Small intestine (tissue), 7 donors: ENCODE data around the gene DLX4. TPM values are rescaled to one million over a fixed set of nuclear protein-coding genes. Genes with fewer than 3 reads are reported as not detected.

Experiments used
- DNase-seq, 2 donors: peaks; one replicate each; pipeline versions ENCODE4 v3.0.0 to v3.0.0-alpha.2; 2013
- FAIRE-seq: peaks from 2 replicates; lab custom pipeline; 2012; peaks lifted over from hg19 to GRCh38; lab: Jason Lieb, UNC
- H3K27ac ChIP-seq, 3 donors: one replicate each; pipeline ENCODE4 v1.5.1; 2013; ENCODE audit warnings: low read length in 2 of 3, mild to moderate bottlenecking in 2 of 3, control low read depth in 1 of 3, inconsistent platforms in 1 of 3, low read depth in 1 of 3, moderate library complexity in 1 of 3
- H3K27me3 ChIP-seq, 3 donors: one replicate each; pipeline ENCODE4 v1.6.1; 2013; ENCODE audit warnings: low read length in 3 of 3, inconsistent platforms in 1 of 3; ENCODE audit not compliant: control insufficient read depth in 3 of 3, insufficient read depth in 3 of 3
- H3K36me3 ChIP-seq, 3 donors: one replicate each; pipeline ENCODE4 v1.6.1; 2013; ENCODE audit warnings: low read length in 3 of 3, inconsistent platforms in 1 of 3, low read depth in 1 of 3, mild to moderate bottlenecking in 1 of 3, moderate library complexity in 1 of 3; ENCODE audit not compliant: control insufficient read depth in 3 of 3, insufficient read depth in 2 of 3
- H3K4me1 ChIP-seq, 3 donors: one replicate each; pipeline ENCODE4 v1.6.1; 2013; ENCODE audit warnings: low read length in 2 of 3, inconsistent platforms in 1 of 3, low read depth in 1 of 3, mild to moderate bottlenecking in 1 of 3, moderate library complexity in 1 of 3; ENCODE audit not compliant: control insufficient read depth in 3 of 3, insufficient read depth in 2 of 3
- H3K4me3 ChIP-seq, 3 donors: one replicate each; pipeline ENCODE4 v1.5.1; 2013; ENCODE audit warnings: low read length in 3 of 3, control low read depth in 1 of 3, inconsistent platforms in 1 of 3, low read depth in 1 of 3, mild to moderate bottlenecking in 1 of 3, moderate library complexity in 1 of 3
- H3K9me3 ChIP-seq, 2 donors: one replicate each; pipeline ENCODE4 v1.6.1; 2013; ENCODE audit warnings: low read depth in 1 of 2, low read length in 1 of 2; ENCODE audit not compliant: control insufficient read depth in 2 of 2, insufficient read depth in 1 of 2
- WGBS, 3 donors: extraction: QIAGEN DNeasy Blood & Tissue Kit; methylation state at CpG; one replicate each; pipeline ENCODE4 v1.1.7; 2013; 5-methylcytosine and 5-hydroxymethylcytosine counted together
- polyA plus RNA-seq, 4 donors: library from polyadenylated mRNA; stranded (reverse) in 3 of 4; unstranded in 1 of 4; fragments of 200-250 nt in 3 of 4; fragments of 120-200 nt in 1 of 4; gene quantifications; one replicate each; pipeline versions ENCODE4 v1.2.1 to v1.2.3, GENCODE V29; 2013
- donor health status: healthy with polysubstance abuse.
- donor health status: control.
- donor health status: control.
- donor health status: Bipolar disorder and iron deficiency.
- donor health status: healthy.

DLX4 gene
- polyA plus RNA-seq, 4 donors = 1.3 to 4.0 TPM; not detected in 2

DNA sequence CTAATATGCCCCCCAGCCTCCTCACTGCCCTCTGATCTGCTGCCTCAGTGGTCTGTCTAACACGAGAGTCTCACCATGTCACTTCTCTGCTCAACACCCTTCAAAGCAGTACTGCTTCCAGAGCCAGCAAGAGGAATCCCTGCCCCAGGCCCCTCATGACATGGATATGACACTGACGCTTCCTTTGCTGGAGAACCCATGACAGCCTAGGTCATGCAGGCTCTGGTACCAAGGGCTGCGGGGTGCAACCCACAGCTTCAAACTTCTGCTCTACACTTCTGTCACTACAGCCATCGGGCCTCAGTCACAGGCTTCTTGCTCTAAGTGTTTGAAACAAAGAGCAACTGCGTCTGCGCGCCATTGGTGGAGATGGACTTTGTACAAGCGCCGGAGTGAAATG is 32.6 kb upstream of the DLX4 start:
- 61 to 89% (median 75%) methylated on average over 9 of the region's 9 CpGs for WGBS, 3 donors
- Histone ChIP-seq H3K4me3 (no peak overlapping the region), H3K36me3 (peaks cover 0 to 2% (median 0%) of the 10 kb centered on the region in 3 donors), H3K27ac (no peak overlapping the region), H3K4me1 (peaks cover 0 to 22% (median 0%) of the 10 kb centered on the region in 3 donors), H3K9me3 (no peaks in the 10 kb centered on the region), H3K27me3 (peaks cover 0 to 6% (median 3%) of the 10 kb centered on the region in 3 donors)
- no peak for FAIRE-seq
- DNase-seq = peak in 1 of 2 donors; percentile 28

GRCh38 chr17:49939318-49939717 is 29.7 kb upstream of the DLX4 start:
- DNase-seq = peak; percentile 16 to 69
- no peak overlapping the region for H3K27ac ChIP-seq

DNA sequence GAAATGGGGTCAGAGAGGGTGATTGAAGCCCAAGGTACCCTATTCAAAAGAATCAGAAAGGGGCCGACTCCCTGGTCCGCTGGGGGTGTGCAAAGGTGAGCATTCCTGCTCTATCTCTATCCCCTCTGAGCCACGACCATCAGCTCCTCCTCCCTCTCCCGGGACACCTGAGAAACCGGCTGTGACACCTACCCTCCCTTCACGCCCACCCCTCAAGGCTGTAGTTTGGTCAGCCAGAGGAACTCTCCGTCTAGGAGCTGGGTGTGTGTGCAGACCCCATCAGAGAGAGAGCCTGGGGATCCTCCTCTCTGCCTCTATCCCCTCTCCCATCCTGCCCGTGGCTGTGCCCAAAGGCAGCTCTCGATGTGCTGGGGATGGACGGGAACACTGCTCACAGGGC is 27.6 kb upstream of the DLX4 start:
- 55 to 59% (median 58%) methylated on average over 10 of the region's 10 CpGs for WGBS, 3 donors
- FAIRE-seq (no peak), DNase-seq (no peak)
- Histone ChIP-seq H3K4me3 (no peak overlapping the region), H3K27ac (no peak overlapping the region), H3K9me3 (no peaks in the 10 kb centered on the region), H3K36me3 (peaks cover 0 to 2% (median 0%) of the 10 kb centered on the region in 3 donors), H3K27me3 (peaks cover 0 to 25% (median 13%) of the 10 kb centered on the region in 3 donors), H3K4me1 (peaks cover 0 to 8% (median 0%) of the 10 kb centered on the region in 3 donors)

More at GRCh38 chr17:49939318-49939717, 29.7 kb upstream of the DLX4 start:
- Histone ChIP-seq H3K36me3 (peaks cover 0 to 2% (median 0%) of the 10 kb centered on the region in 3 donors), H3K27me3 (peaks cover 0 to 22% (median 10%) of the 10 kb centered on the region in 3 donors), H3K4me3 (no peak overlapping the region), H3K4me1 (peaks cover 0 to 14% (median 0%) of the 10 kb centered on the region in 3 donors), H3K9me3 (no peaks in the 10 kb centered on the region)
- WGBS, 3 donors = 24 to 35% (median 33%) methylated on average over 7 of the region's 7 CpGs
- FAIRE-seq = no peak

- 83 to 87% (median 86%) methylated on average over 5 of the region's 5 CpGs for WGBS, 3 donors
- H3K4me3 ChIP-seq = no peak overlapping the region
- no peak overlapping the region for H3K27ac ChIP-seq
- FAIRE-seq = no peak
- H3K4me1 ChIP-seq = peaks cover 0 to 8% (median 0%) of the 10 kb centered on the region in 3 donors
- H3K9me3 ChIP-seq = no peaks in the 10 kb centered on the region
- no peak for DNase-seq
- peaks cover 0 to 28% (median 16%) of the 10 kb centered on the region in 3 donors for H3K27me3 ChIP-seq
- no peaks in the 10 kb centered on the region for H3K36me3 ChIP-seq
These were observed 26.0 kb upstream of the DLX4 start for GRCh38 chr17:49942947-49943346.

GRCh38 chr17:49944273-49944870 is 24.6 kb upstream of the DLX4 start:
- 21 to 25% (median 24%) methylated on average over 26 of the region's 26 CpGs for WGBS, 3 donors
- no peaks in the 10 kb centered on the region for H3K36me3 ChIP-seq
- H3K4me1 ChIP-seq = peaks cover 0 to 3% (median 0%) of the 10 kb centered on the region in 3 donors
- no peak overlapping the region for H3K27ac ChIP-seq
- peak in 1 of 2 donors; percentile 60 for DNase-seq
- H3K9me3 ChIP-seq = no peaks in the 10 kb centered on the region
- H3K27me3 ChIP-seq = peaks cover 0 to 25% (median 16%) of the 10 kb centered on the region in 3 donors
- no peak overlapping the region for H3K4me3 ChIP-seq
- no peak for FAIRE-seq

DNA sequence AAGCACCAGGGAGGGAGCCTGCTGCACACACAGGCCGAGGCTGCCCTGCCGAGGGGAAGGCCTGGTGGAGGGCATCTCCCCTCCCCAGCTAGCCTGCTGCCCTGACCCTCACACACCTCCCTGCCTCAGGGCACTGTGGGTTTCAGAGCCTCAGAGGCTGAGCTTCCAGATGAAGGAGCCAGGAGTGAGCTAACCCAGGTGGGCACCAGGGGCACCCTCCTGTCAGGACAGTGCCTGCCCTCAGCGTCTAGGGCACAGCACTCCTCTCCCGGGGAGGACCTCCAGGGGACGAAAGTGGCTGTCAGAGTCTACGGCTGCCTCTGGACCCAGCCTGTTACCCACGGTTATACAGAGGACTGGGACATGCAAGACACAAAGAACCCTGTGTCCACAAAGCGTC is 22.8 kb upstream of the DLX4 start:
- WGBS, 3 donors = 70 to 85% (median 72%) methylated on average over 6 to 8 of the region's 8 CpGs
- Histone ChIP-seq H3K36me3 (no peaks in the 10 kb centered on the region), H3K4me3 (no peak overlapping the region), H3K27ac (no peak overlapping the region), H3K4me1 (peaks cover 0 to 3% (median 0%) of the 10 kb centered on the region in 3 donors), H3K27me3 (peaks cover 0 to 32% (median 17%) of the 10 kb centered on the region in 3 donors), H3K9me3 (no peaks in the 10 kb centered on the region)
- FAIRE-seq = no peak
- no peak for DNase-seq

- WGBS, 3 donors = 59 to 78% (median 77%) methylated on average over 10 to 11 of the region's 11 CpGs
- FAIRE-seq = no peak
- no peak overlapping the region for H3K27ac ChIP-seq
These were observed 21.9 kb upstream of the DLX4 start for GRCh38 chr17:49946964-49947584.

DNA sequence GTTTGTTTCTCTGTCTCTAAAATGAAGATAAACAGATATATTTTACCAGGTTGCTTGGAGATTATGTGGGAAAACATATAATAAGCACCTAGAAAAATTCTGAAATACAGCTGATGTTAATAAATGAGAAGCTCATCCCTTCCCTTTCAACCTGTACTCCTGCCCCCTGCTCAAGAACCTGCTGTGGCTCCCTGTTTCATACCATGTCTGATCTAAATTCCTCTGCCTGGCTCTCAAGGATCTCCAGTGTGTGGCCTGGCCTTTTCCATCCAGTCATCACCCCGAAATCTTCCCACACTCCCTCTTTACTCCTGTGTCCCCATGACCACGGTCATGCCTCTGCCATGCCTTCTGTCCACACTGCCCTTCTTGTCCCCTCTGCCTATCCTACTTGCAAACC is 19.4 kb upstream of the DLX4 start:
- H3K9me3 ChIP-seq = no peaks in the 10 kb centered on the region
- H3K36me3 ChIP-seq = no peaks in the 10 kb centered on the region
- H3K4me3 ChIP-seq = no peak overlapping the region
- peaks cover 0 to 33% (median 8%) of the 10 kb centered on the region in 3 donors for H3K27me3 ChIP-seq
- FAIRE-seq (no peak), DNase-seq (no peak)
- WGBS, 3 donors = 79 to 83% (median 80%) methylated on average over 2 of the region's 2 CpGs
- peaks cover 0 to 2% (median 0%) of the 10 kb centered on the region in 3 donors for H3K4me1 ChIP-seq
- H3K27ac ChIP-seq = no peak overlapping the region

More at GRCh38 chr17:49946964-49947584, 21.9 kb upstream of the DLX4 start:
- peaks cover 0 to 35% (median 13%) of the 10 kb centered on the region in 3 donors for H3K27me3 ChIP-seq
- DNase-seq = no peak
- no peak overlapping the region for H3K4me3 ChIP-seq
- H3K36me3 ChIP-seq = no peaks in the 10 kb centered on the region
- no peaks in the 10 kb centered on the region for H3K9me3 ChIP-seq
- H3K4me1 ChIP-seq = peaks cover 0 to 3% (median 0%) of the 10 kb centered on the region in 3 donors
